ENCODE measurements around the gene PRKCE. TPM values are rescaled to one million over a fixed set of nuclear protein-coding genes. Genes with fewer than 3 reads are reported as not detected.

Gene PRKCE
- total and polyA plus RNA-seq, 2 of the 8 experiments (the other 6 are each of a cell fraction or from before 2014, with no cell fraction given): 0.54 to 2.1 TPM

DNA sequence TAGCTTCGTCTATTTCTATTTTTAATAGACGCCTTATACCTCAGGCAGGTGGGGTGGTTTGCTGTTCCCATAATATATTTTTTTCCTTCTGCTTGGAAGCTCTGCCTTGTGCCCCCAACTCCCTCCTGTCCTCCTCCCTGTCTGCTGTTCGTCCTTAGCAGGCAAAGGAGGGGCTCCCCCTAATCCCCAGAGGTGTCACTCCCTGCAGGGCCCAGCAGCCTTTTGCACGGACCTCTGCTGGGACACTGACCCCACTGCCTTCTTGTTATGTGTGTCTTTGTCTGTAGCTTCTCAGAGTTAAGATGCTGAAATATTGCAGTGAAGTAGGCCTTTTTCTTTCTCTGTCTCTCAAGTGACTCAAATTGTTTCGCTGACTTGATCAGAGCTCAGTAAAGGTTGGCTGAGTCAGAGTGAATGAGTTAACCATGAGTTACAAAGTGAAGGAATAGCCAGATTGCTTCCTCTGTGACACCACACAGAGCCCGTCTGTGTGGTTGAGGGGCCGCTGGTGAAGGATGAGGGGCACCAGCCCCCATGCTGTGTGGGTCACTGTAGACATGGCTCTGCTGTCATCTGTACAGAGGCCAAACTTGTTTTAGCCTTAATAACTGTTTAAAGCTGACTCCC lies 47.7 kb downstream of the PRKCE start (continued):
- TF ChIP-seq, protein P1, sequence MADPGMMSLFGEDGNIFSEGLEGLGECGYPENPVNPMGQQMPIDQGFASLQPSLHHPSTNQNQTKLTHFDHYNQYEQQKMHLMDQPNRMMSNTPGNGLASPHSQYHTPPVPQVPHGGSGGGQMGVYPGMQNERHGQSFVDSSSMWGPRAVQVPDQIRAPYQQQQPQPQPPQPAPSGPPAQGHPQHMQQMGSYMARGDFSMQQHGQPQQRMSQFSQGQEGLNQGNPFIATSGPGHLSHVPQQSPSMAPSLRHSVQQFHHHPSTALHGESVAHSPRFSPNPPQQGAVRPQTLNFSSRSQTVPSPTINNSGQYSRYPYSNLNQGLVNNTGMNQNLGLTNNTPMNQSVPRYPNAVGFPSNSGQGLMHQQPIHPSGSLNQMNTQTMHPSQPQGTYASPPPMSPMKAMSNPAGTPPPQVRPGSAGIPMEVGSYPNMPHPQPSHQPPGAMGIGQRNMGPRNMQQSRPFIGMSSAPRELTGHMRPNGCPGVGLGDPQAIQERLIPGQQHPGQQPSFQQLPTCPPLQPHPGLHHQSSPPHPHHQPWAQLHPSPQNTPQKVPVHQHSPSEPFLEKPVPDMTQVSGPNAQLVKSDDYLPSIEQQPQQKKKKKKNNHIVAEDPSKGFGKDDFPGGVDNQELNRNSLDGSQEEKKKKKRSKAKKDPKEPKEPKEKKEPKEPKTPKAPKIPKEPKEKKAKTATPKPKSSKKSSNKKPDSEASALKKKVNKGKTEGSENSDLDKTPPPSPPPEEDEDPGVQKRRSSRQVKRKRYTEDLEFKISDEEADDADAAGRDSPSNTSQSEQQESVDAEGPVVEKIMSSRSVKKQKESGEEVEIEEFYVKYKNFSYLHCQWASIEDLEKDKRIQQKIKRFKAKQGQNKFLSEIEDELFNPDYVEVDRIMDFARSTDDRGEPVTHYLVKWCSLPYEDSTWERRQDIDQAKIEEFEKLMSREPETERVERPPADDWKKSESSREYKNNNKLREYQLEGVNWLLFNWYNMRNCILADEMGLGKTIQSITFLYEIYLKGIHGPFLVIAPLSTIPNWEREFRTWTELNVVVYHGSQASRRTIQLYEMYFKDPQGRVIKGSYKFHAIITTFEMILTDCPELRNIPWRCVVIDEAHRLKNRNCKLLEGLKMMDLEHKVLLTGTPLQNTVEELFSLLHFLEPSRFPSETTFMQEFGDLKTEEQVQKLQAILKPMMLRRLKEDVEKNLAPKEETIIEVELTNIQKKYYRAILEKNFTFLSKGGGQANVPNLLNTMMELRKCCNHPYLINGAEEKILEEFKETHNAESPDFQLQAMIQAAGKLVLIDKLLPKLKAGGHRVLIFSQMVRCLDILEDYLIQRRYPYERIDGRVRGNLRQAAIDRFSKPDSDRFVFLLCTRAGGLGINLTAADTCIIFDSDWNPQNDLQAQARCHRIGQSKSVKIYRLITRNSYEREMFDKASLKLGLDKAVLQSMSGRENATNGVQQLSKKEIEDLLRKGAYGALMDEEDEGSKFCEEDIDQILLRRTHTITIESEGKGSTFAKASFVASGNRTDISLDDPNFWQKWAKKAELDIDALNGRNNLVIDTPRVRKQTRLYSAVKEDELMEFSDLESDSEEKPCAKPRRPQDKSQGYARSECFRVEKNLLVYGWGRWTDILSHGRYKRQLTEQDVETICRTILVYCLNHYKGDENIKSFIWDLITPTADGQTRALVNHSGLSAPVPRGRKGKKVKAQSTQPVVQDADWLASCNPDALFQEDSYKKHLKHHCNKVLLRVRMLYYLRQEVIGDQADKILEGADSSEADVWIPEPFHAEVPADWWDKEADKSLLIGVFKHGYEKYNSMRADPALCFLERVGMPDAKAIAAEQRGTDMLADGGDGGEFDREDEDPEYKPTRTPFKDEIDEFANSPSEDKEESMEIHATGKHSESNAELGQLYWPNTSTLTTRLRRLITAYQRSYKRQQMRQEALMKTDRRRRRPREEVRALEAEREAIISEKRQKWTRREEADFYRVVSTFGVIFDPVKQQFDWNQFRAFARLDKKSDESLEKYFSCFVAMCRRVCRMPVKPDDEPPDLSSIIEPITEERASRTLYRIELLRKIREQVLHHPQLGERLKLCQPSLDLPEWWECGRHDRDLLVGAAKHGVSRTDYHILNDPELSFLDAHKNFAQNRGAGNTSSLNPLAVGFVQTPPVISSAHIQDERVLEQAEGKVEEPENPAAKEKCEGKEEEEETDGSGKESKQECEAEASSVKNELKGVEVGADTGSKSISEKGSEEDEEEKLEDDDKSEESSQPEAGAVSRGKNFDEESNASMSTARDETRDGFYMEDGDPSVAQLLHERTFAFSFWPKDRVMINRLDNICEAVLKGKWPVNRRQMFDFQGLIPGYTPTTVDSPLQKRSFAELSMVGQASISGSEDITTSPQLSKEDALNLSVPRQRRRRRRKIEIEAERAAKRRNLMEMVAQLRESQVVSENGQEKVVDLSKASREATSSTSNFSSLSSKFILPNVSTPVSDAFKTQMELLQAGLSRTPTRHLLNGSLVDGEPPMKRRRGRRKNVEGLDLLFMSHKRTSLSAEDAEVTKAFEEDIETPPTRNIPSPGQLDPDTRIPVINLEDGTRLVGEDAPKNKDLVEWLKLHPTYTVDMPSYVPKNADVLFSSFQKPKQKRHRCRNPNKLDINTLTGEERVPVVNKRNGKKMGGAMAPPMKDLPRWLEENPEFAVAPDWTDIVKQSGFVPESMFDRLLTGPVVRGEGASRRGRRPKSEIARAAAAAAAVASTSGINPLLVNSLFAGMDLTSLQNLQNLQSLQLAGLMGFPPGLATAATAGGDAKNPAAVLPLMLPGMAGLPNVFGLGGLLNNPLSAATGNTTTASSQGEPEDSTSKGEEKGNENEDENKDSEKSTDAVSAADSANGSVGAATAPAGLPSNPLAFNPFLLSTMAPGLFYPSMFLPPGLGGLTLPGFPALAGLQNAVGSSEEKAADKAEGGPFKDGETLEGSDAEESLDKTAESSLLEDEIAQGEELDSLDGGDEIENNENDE (IDR thresholded peaks at IDR 0.05; ENCODE audit: insufficient replicate concordance, low read length): no peak
- TF ChIP-seq RBBP5 (IDR thresholded peaks at IDR 0.05; ENCODE audit: borderline replicate concordance, low read depth, low read length) (no peak), SRF (IDR thresholded peaks at IDR 0.05; ENCODE audit: low read depth, low read length) (no peak), EZH2 (IDR thresholded peaks at IDR 0.05; ENCODE audit: low read depth, low read length, severe bottlenecking) (no peak)
